Measurements from ENCODE around the gene ARHGEF26. TPM values are rescaled to one million over a fixed set of nuclear protein-coding genes. Genes with fewer than 3 reads are reported as not detected.

ARHGEF26 gene
- total RNA-seq, 6 experiments from 2014 or later, result 8.7 to 42.3 (median 24.5) TPM

- no peak for ATAC-seq
- DNase-seq, result no peak
Measured at GRCh38 chr3:154149286-154149685, 28.1 kb downstream of the ARHGEF26 start.

GRCh38 chr3:154151969-154152368 lies 30.8 kb downstream of the ARHGEF26 start:
- TF ChIP-seq POLR2A (IDR thresholded peaks at IDR 0.05) (no peak), CTCF (IDR thresholded peaks at IDR 0.05) (no peak)
- Histone ChIP-seq H3K4me3 (no peak overlapping the region), H3K27me3 (no peaks in the 10 kb centered on the region), H3K36me3 (peaks cover 0 to 16% (median 3%) of the 10 kb centered on the region in 4 donors), H3K4me1 (peaks cover 0 to 1% (median 0%) of the 10 kb centered on the region in 4 donors), H3K27ac (no peak overlapping the region), H3K9me3 (no peaks in the 10 kb centered on the region)
- intact Hi-C loops (cut with DNase I), result no loop called here
- ATAC-seq, result no peak
- DNase-seq, result no peak
- WGBS (ENCODE audit: insufficient coverage, low coverage, low lambda C conversion rate, missing lambda C conversion rate), result 89% methylated on average over 1 of the region's 1 CpG

More at GRCh38 chr3:154149286-154149685, 28.1 kb downstream of the ARHGEF26 start:
- TF ChIP-seq CTCF (IDR thresholded peaks at IDR 0.05) (no peak), POLR2A (IDR thresholded peaks at IDR 0.05) (no peak)
- peaks cover 0 to 16% (median 3%) of the 10 kb centered on the region in 4 donors for H3K36me3 ChIP-seq
- no peak overlapping the region for H3K4me3 ChIP-seq
- H3K27me3 ChIP-seq, result no peaks in the 10 kb centered on the region
- H3K4me1 ChIP-seq, result peaks cover 0 to 9% (median 0%) of the 10 kb centered on the region in 4 donors
- WGBS (ENCODE audit: insufficient coverage, low coverage, low lambda C conversion rate, missing lambda C conversion rate), result 91% methylated on average over 4 of the region's 4 CpGs
- no peak overlapping the region for H3K27ac ChIP-seq
- intact Hi-C loops (cut with DNase I), result no loop called here
- no peaks in the 10 kb centered on the region for H3K9me3 ChIP-seq

GRCh38 chr3:154152741-154153140 lies 31.6 kb downstream of the ARHGEF26 start:
- 76% methylated on average over 5 of the region's 5 CpGs for WGBS (ENCODE audit: insufficient coverage, low coverage, low lambda C conversion rate, missing lambda C conversion rate)
- no peak overlapping the region for H3K27ac ChIP-seq
- H3K9me3 ChIP-seq, result no peaks in the 10 kb centered on the region
- H3K36me3 ChIP-seq, result peaks cover 0 to 16% (median 3%) of the 10 kb centered on the region in 4 donors
- DNase-seq, result no peak
- TF ChIP-seq CTCF (IDR thresholded peaks at IDR 0.05) (no peak), POLR2A (IDR thresholded peaks at IDR 0.05) (no peak)
- no peak overlapping the region for H3K4me3 ChIP-seq
- intact Hi-C loops (cut with DNase I), result no loop called here
- ATAC-seq, result no peak
- H3K4me1 ChIP-seq, result no peaks in the 10 kb centered on the region
- no peaks in the 10 kb centered on the region for H3K27me3 ChIP-seq

GRCh38 chr3:154156530-154156929 lies 35.3 kb downstream of the ARHGEF26 start:
- peaks cover 0 to 13% (median 3%) of the 10 kb centered on the region in 4 donors for H3K36me3 ChIP-seq
- H3K27ac ChIP-seq, result no peak overlapping the region
- TF ChIP-seq POLR2A (IDR thresholded peaks at IDR 0.05) (no peak), CTCF (IDR thresholded peaks at IDR 0.05) (no peak)
- intact Hi-C loops (cut with DNase I), result no loop called here
- WGBS (ENCODE audit: insufficient coverage, low coverage, low lambda C conversion rate, missing lambda C conversion rate), result 100% methylated on average over 1 of the region's 1 CpG
- no peaks in the 10 kb centered on the region for H3K27me3 ChIP-seq
- H3K9me3 ChIP-seq, result no peaks in the 10 kb centered on the region
- H3K4me3 ChIP-seq, result no peak overlapping the region
- ATAC-seq, result no peak
- no peak for DNase-seq
- no peaks in the 10 kb centered on the region for H3K4me1 ChIP-seq

GRCh38 chr3:154161806-154162205 lies 40.6 kb downstream of the ARHGEF26 start:
- Histone ChIP-seq H3K27me3 (no peaks in the 10 kb centered on the region), H3K27ac (no peak overlapping the region), H3K36me3 (no peaks in the 10 kb centered on the region), H3K4me3 (no peak overlapping the region), H3K9me3 (no peaks in the 10 kb centered on the region), H3K4me1 (no peaks in the 10 kb centered on the region)
- TF ChIP-seq POLR2A (IDR thresholded peaks at IDR 0.05), result no peak
- TF ChIP-seq CTCF (IDR thresholded peaks at IDR 0.05), result no peak
- intact Hi-C loops (cut with DNase I), result no loop called here
- ATAC-seq (no peak), DNase-seq (no peak)
